ENCODE data around the gene SYNPO2.

The SYNPO2 gene

GRCh38 chr4:118888666-118889311 is at the start of gene SYNPO2:
SYNPO2 (plus strand) TSS chr4:118888854; CDS start chr4:118889037, 183 bp downstream.
- peak within 1 kb of the TSS; percentile 28 for H3K4me3 ChIP-seq (ENCODE audit: control insufficient read depth, low read depth, low read length)
- DNase-seq (ENCODE audit: low read depth), result peak; percentile 31
- TF ChIP-seq, protein P1, sequence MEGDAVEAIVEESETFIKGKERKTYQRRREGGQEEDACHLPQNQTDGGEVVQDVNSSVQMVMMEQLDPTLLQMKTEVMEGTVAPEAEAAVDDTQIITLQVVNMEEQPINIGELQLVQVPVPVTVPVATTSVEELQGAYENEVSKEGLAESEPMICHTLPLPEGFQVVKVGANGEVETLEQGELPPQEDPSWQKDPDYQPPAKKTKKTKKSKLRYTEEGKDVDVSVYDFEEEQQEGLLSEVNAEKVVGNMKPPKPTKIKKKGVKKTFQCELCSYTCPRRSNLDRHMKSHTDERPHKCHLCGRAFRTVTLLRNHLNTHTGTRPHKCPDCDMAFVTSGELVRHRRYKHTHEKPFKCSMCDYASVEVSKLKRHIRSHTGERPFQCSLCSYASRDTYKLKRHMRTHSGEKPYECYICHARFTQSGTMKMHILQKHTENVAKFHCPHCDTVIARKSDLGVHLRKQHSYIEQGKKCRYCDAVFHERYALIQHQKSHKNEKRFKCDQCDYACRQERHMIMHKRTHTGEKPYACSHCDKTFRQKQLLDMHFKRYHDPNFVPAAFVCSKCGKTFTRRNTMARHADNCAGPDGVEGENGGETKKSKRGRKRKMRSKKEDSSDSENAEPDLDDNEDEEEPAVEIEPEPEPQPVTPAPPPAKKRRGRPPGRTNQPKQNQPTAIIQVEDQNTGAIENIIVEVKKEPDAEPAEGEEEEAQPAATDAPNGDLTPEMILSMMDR (IDR thresholded peaks at IDR 0.05; ENCODE audit: control insufficient read depth, insufficient read depth, low read depth, low read length, missing control alignments), result no peak

DNA sequence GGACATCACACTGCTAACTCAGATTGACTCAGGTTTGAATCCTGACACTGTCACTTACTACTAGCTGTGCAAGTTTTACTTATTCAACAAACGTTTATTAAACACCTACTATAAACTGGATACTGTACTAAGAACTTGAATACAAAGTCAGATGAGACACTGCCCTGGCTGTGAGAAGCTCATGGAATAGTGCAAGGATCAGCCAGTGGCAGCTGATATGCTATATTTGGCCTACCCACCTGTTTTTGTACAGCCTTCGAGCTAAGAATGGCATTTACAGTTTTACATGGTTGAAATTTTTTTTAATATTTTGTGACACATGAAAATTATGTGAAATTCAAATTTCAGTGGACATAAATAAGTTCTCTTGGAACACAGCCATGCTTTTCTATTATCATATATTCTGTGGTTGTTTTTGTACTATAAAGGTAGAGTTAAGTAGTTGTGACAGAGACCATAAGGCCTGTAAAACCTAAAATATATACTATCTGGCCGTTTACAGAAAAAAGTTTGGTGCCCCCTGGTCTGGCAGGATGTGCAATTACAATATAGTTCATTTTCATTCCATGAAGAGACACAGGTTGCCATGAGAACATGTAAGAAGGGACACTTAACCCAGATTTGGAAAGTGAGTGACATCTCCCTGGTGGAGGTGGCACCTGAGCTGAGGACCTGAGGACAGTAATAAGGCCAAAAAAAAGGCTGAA is 49.3 kb upstream of the SYNPO2 start:
- DNase-seq (ENCODE audit: low read depth), result no peak
- TF ChIP-seq, protein P1 (IDR thresholded peaks at IDR 0.05; ENCODE audit: control insufficient read depth, insufficient read depth, low read depth, low read length, missing control alignments), result no peak
- no peak overlapping the region for H3K4me3 ChIP-seq (ENCODE audit: control insufficient read depth, low read depth, low read length)

DNA sequence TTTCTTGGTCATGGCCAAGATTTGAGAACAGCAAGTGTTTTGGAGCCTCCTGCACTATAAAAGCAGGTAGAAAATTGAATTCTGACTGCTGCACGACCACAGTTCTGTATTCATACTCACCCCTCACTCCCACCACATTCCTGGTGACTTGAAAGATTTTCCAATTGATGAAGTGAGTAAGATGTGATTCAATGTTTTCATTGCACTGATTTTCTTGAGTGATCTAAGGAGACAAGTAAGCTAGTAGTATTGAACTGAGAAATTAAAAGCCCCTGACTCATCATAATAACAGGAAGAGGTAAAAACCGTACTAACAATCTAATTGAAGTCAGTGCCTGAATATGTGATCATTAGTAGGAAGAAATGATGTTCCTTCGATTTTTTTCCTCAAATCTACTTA is 46.6 kb upstream of the SYNPO2 start:
- TF ChIP-seq, protein P1 (IDR thresholded peaks at IDR 0.05; ENCODE audit: control insufficient read depth, insufficient read depth, low read depth, low read length, missing control alignments), result no peak
- DNase-seq (ENCODE audit: low read depth), result no peak
- H3K4me3 ChIP-seq (ENCODE audit: control insufficient read depth, low read depth, low read length), result no peak overlapping the region

DNA sequence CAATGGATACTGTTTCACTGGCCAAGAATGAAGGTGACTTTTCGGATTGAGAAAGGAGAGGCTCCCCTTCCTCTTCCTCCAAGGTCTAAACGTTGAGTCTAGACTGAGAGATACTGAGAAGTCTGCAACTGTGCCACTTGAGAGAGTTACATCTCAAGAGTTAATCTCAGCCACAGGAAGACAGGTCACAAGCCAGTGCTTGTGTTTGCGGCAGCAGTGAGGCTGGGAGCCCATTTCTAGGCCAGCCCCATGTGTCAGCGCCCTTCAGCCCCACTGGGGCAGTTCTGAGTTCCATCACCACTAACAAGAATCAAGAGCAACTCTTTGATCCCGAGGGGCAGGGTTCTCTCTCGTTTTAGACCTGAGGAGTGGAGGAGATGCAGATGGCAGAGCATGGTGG is 45.4 kb upstream of the SYNPO2 start:
- no peak overlapping the region for H3K4me3 ChIP-seq (ENCODE audit: control insufficient read depth, low read depth, low read length)
- DNase-seq (ENCODE audit: low read depth), result no peak
- TF ChIP-seq, protein P1 (IDR thresholded peaks at IDR 0.05; ENCODE audit: control insufficient read depth, insufficient read depth, low read depth, low read length, missing control alignments), result no peak

DNA sequence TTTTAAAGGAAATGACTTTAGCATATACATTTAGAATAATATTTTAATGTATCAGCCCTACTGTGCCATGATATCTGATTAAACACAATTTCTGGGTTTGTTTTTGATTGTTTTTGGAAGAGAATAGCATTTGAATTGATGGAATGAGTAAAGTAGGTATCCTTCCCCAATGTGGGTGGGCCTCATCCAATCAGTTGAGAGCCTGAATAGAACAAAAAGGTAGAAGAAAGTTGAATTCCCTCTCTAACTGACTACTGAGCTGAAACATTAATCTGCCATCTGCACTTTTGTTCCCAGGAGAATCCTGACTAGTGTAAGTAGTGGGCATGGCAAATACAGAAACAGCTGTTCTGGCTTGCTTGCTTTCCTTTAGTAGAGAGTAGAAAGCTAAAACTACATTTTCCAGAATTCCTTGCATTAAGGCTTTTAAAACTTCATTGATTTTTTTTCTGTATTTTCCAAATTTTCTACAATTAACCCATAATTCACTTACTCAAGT is 43.1 kb upstream of the SYNPO2 start:
- TF ChIP-seq, protein P1 (IDR thresholded peaks at IDR 0.05; ENCODE audit: control insufficient read depth, insufficient read depth, low read depth, low read length, missing control alignments), result no peak
- H3K4me3 ChIP-seq (ENCODE audit: control insufficient read depth, low read depth, low read length), result no peak overlapping the region
- no peak for DNase-seq (ENCODE audit: low read depth)

GRCh38 chr4:118846979-118847378 is 41.7 kb upstream of the SYNPO2 start:
- TF ChIP-seq, protein P1 (IDR thresholded peaks at IDR 0.05; ENCODE audit: control insufficient read depth, insufficient read depth, low read depth, low read length, missing control alignments), result no peak
- DNase-seq (ENCODE audit: low read depth), result no peak
- H3K4me3 ChIP-seq (ENCODE audit: control insufficient read depth, low read depth, low read length), result no peak overlapping the region

Data from AG09309 (cell line).